VCaP (cell line): ENCODE data around the gene RAB8B.
A peak's percentile ranks its signal among the peaks of the same experiment; 100 is the strongest.

Experiments
- H3K27ac ChIP-seq: fragments of 450-650 bp; 2 replicates; pipeline ENCODE4 v1.5.1; 2017
- TF ChIP-seq, protein P1 (sequence below): fragments of 450-650 bp; conservative IDR thresholded peaks from 2 replicates; pipeline ENCODE4 v1.5.1; 2017; ENCODE audit warnings: mild to moderate bottlenecking, moderate library complexity

The RAB8B gene

DNA sequence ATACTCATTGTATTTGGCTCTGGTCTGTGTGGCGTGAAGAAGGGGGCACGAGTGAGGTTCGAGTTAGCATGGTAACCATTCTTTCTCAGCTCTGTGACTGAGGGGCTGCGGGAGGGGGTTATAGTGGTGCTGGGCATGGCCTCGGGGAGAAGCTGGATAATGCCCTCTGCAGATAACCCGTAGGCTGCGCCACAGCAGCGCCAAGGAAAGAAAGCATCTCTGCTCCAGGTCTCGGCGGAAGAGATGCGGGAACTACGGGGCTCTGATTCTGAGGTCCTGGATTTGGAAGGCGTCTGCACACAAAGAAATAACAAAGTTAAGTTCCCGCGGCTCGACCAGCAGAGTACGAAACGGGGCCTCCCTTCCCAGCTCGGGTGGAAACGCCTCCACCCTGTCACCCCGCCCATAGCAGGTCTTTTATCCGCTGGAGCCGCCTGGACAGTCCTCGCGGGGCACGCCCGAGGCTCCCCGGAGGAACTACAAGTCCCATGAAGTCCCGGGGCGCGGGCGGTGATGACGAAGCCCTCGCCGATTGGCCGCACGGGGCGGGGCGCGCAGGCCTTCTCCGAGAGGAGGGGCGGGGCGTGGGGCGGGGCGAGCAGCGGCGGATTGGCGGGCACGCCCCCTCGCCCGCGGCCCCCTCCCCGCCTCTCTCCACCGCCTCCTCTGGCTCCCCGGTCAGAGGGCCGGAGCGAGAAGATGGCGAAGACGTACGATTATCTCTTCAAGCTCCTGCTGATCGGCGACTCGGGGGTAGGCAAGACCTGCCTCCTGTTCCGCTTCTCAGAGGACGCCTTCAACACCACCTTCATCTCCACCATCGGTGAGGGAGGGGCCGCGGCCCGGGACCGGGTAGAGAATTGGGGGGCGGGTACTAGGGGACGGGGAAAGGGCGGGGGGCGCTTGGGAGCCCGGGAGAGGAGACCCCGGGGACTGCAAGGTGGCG is at the start of gene RAB8B:
Gene RAB8B, plus strand, starts transcription at position 681 of the 946 bp plus-strand sequence. Its CDS starts 19 bp downstream, at position 700.
- TF ChIP-seq, protein P1, sequence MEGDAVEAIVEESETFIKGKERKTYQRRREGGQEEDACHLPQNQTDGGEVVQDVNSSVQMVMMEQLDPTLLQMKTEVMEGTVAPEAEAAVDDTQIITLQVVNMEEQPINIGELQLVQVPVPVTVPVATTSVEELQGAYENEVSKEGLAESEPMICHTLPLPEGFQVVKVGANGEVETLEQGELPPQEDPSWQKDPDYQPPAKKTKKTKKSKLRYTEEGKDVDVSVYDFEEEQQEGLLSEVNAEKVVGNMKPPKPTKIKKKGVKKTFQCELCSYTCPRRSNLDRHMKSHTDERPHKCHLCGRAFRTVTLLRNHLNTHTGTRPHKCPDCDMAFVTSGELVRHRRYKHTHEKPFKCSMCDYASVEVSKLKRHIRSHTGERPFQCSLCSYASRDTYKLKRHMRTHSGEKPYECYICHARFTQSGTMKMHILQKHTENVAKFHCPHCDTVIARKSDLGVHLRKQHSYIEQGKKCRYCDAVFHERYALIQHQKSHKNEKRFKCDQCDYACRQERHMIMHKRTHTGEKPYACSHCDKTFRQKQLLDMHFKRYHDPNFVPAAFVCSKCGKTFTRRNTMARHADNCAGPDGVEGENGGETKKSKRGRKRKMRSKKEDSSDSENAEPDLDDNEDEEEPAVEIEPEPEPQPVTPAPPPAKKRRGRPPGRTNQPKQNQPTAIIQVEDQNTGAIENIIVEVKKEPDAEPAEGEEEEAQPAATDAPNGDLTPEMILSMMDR, result peak; percentile 22; the same call in 1 of the 2 replicates
- H3K27ac ChIP-seq, result peak within 1 kb of the TSS; percentile 89

DNA sequence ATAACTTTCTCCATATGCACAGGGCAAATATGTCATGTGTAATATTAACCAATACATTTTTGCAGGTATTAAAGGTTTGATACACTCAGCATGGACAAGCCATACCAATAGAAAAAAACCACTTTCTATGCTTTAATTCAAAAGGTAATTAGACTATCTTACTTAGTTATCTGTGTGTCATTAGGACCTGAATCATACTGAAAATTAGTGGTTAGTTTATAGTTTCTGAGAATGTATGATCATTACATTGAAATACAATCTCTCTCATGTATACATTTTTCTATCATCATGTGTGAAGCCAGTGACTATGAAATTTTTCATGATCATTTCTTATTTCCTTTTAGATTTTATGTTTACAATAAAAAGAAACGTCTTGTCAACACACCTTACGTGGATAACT is 48.5 kb upstream of the RAB8B start:
- H3K27ac ChIP-seq, result no peak overlapping the region
- TF ChIP-seq, protein P1, result no peak

DNA sequence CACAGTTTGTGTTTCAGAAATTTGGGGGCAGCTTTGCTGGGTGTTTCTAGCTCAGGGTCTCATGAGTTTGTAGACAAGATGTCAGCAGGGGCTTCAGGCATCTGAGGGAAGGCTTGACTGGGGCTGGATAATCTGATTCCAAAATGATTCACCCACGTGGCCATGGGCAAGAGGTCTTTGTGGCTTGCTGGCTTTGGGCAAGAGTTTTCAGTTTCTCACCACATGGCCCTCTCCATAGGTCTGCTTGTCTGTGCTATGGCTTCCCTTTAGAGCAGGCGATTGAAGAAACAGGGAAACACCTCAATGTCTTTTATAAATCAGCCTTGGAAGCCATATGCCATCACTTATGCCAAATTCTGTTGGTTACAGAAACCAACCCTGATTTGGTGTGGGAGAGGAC is 44.0 kb upstream of the RAB8B start:
- no peak overlapping the region for H3K27ac ChIP-seq
- TF ChIP-seq, protein P1, result no peak

DNA sequence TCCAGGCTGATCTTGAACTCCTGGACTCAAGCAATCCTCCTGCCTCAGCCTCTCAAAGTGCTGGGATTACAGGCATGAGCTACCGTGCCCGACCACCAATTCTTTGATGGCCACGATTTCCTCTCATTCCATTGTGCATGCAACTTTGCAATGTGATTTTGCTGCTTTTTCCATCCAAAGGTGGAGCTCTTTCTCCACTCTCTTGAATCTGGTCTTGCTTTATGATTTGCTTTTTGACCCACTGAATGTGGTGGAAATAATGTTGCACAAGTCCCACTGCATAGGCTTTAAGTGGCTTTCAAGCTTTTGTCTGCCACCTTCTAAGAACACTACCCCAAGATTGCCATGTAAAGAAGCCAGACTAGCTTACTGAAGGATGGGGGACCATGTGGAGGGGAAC is 42.7 kb upstream of the RAB8B start:
- no peak overlapping the region for H3K27ac ChIP-seq
- TF ChIP-seq, protein P1, result 0 out of 2 replicates have a peak, but pooled peaks have one; percentile 29

DNA sequence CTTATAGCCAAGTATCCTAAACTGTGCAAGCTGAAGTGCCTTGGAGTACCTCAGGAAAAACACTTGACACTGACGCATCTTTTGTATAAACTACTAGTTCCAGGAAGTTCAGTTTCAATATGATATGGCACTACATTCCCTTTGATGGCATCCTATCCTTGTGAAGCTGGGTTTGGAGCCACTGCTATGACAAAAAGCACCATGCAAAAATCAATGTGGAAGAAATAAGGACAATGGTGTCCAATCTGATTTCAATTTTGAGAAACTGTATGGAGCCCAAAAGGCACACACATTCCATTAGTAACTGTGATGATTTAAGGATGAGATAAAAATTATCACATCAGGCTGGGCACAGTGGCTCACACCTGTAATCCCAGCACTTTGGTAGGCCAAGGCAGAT is 37.7 kb upstream of the RAB8B start:
- TF ChIP-seq, protein P1, result no peak
- H3K27ac ChIP-seq, result no peak overlapping the region

GRCh38 chr15:63155486-63155885 is 33.9 kb upstream of the RAB8B start:
- TF ChIP-seq, protein P1, result no peak
- peak overlapping the region; percentile 95 for H3K27ac ChIP-seq

DNA sequence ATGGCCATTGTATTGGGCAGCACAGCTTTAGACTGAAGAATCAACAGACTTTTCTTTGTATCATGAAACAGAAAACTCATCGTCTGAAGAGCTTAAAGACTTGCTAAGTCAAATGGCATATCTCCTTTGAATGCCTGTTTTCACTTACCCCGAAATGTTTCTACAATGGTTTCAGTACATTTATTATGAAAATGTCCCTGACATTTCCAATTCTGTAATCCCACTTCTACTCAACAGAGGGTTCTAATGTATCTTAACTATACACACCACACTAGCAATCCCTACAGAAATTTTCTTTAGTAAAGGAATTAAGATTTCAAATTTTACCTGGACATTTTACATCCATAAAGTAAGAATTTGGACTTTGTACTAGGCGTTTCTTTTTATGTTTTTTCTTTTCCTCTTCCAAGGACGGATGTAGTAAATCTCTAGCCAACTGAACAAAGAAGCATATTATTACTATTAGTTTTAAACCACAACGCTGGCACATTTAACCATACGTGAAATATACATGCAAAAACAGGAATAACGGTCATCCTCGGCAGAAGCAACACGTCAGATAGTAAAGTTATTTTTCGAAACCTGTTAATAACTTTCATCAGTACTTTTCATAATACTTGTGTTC is 33.2 kb upstream of the RAB8B start:
- H3K27ac ChIP-seq, result peak overlapping the region; percentile 95
- TF ChIP-seq, protein P1, result no peak
